Subcutaneous abdominal adipose tissue (tissue), 5 donors: ENCODE results near the gene MLKL.

ENCODE experiments used
- H3K27ac ChIP-seq: one replicate; pipeline ENCODE4 v1.7.0; 2013; ENCODE audit warnings: low read depth, mild to moderate bottlenecking, inconsistent platforms, low read length, moderate library complexity
- H3K27me3 ChIP-seq, 5 donors: one replicate each; pipeline ENCODE4 v1.7.0; 2013; ENCODE audit warnings: low read length in 5 of 5, inconsistent platforms in 1 of 5; ENCODE audit not compliant: control insufficient read depth in 5 of 5, insufficient read depth in 4 of 5
- H3K36me3 ChIP-seq, 5 donors: one replicate each; pipeline ENCODE4 v1.7.0; 2013; ENCODE audit warnings: low read length in 5 of 5; ENCODE audit not compliant: control insufficient read depth in 5 of 5, insufficient read depth in 5 of 5
- H3K4me1 ChIP-seq, 5 donors: one replicate each; pipeline ENCODE4 v1.7.0; 2013; ENCODE audit warnings: low read length in 5 of 5, mild to moderate bottlenecking in 3 of 5, moderate library complexity in 1 of 5; ENCODE audit not compliant: control insufficient read depth in 5 of 5, insufficient read depth in 5 of 5
- H3K4me3 ChIP-seq, 5 donors: one replicate each; pipeline ENCODE4 v1.7.0; 2013; ENCODE audit warnings: low read length in 5 of 5, low read depth in 1 of 5
- H3K9ac ChIP-seq, 5 donors: one replicate each; pipeline ENCODE4 v1.7.0; 2013; ENCODE audit warnings: low read length in 5 of 5, mild to moderate bottlenecking in 4 of 5, moderate library complexity in 3 of 5
- H3K9me3 ChIP-seq, 5 donors: one replicate each; pipeline ENCODE4 v1.7.0; 2013; ENCODE audit warnings: low read length in 5 of 5; ENCODE audit not compliant: control insufficient read depth in 5 of 5
- donor health status: healthy.
- donor health status: healthy.
- donor health status: healthy.
- donor health status: healthy.
- donor health status: healthy.

The MLKL gene

GRCh38 chr16:74711938-74712337 lies 11.3 kb upstream of the MLKL start:
- no peak overlapping the region for H3K4me3 ChIP-seq
- H3K27ac ChIP-seq = no peak overlapping the region

GRCh38 chr16:74710401-74710800 lies 9.7 kb upstream of the MLKL start:
- no peak overlapping the region for H3K9ac ChIP-seq
- H3K36me3 ChIP-seq = no peaks in the 10 kb centered on the region
- no peak overlapping the region for H3K27ac ChIP-seq
- H3K9me3 ChIP-seq = no peaks in the 10 kb centered on the region
- no peak overlapping the region for H3K4me3 ChIP-seq
- peaks cover 0 to 1% (median 0%) of the 10 kb centered on the region in 5 donors for H3K4me1 ChIP-seq
- peaks cover 0 to 5% (median 0%) of the 10 kb centered on the region in 5 donors for H3K27me3 ChIP-seq

More at GRCh38 chr16:74711938-74712337, 11.3 kb upstream of the MLKL start:
- Histone ChIP-seq H3K9me3 (no peaks in the 10 kb centered on the region), H3K36me3 (no peaks in the 10 kb centered on the region), H3K27me3 (peaks cover 0 to 5% (median 0%) of the 10 kb centered on the region in 5 donors), H3K9ac (no peak overlapping the region), H3K4me1 (peaks cover 0 to 1% (median 0%) of the 10 kb centered on the region in 5 donors)

GRCh38 chr16:74709441-74709877 lies 8.8 kb upstream of the MLKL start:
- no peak overlapping the region for H3K27ac ChIP-seq
- no peaks in the 10 kb centered on the region for H3K36me3 ChIP-seq
- peaks cover 0 to 5% (median 0%) of the 10 kb centered on the region in 5 donors for H3K27me3 ChIP-seq
- peaks cover 0 to 1% (median 0%) of the 10 kb centered on the region in 5 donors for H3K4me1 ChIP-seq
- no peaks in the 10 kb centered on the region for H3K9me3 ChIP-seq
- no peak overlapping the region for H3K9ac ChIP-seq
- no peak overlapping the region for H3K4me3 ChIP-seq

GRCh38 chr16:74700116-74700437 lies 585 bp downstream of the MLKL start:
- Histone ChIP-seq H3K4me1 (peaks cover 0 to 37% (median 32%) of the 10 kb centered on the region in 5 donors), H3K9ac (peak overlapping the region; percentile 63 to 92 (median 81)), H3K27ac (peak overlapping the region; percentile 90), H3K36me3 (peaks cover 0 to 7% (median 4%) of the 10 kb centered on the region in 5 donors), H3K9me3 (no peaks in the 10 kb centered on the region), H3K4me3 (peak overlapping the region; percentile 82 to 96 (median 89)), H3K27me3 (no peaks in the 10 kb centered on the region)

- Histone ChIP-seq H3K36me3 (peaks cover 0 to 9% (median 4%) of the 10 kb centered on the region in 5 donors), H3K9me3 (no peaks in the 10 kb centered on the region), H3K4me3 (peak overlapping the region; percentile 35 to 96 (median 83)), H3K27ac (peak overlapping the region; percentile 71), H3K9ac (peak overlapping the region in 3 of 5 donors; percentile 63 to 87 (median 79)), H3K27me3 (no peaks in the 10 kb centered on the region), H3K4me1 (peaks cover 0 to 37% (median 32%) of the 10 kb centered on the region in 5 donors)
These were observed 996 bp downstream of the MLKL start for GRCh38 chr16:74699666-74700065.

GRCh38 chr16:74698222-74698621 lies 2.4 kb downstream of the MLKL start:
- Histone ChIP-seq H3K27ac (peak overlapping the region; percentile 71), H3K36me3 (peaks cover 0 to 14% (median 11%) of the 10 kb centered on the region in 5 donors), H3K9me3 (no peaks in the 10 kb centered on the region), H3K27me3 (no peaks in the 10 kb centered on the region), H3K4me1 (peaks cover 0 to 37% (median 32%) of the 10 kb centered on the region in 5 donors), H3K4me3 (peak overlapping the region in 4 of 5 donors; percentile 30 to 47 (median 36)), H3K9ac (peak overlapping the region in 2 of 5 donors; percentile 47)

- H3K4me3 ChIP-seq = peak overlapping the region; percentile 62 to 78 (median 68)
- H3K4me1 ChIP-seq = peaks cover 0 to 29% (median 21%) of the 10 kb centered on the region in 5 donors
- H3K9me3 ChIP-seq = no peaks in the 10 kb centered on the region
- H3K36me3 ChIP-seq = peaks cover 0 to 34% (median 28%) of the 10 kb centered on the region in 5 donors
- H3K27me3 ChIP-seq = no peaks in the 10 kb centered on the region
- peak overlapping the region; percentile 42 for H3K27ac ChIP-seq
- H3K9ac ChIP-seq = peak overlapping the region in 3 of 5 donors; percentile 33 to 76 (median 74)
These were observed 4.9 kb downstream of the MLKL start for GRCh38 chr16:74695450-74696422.

- H3K4me1 ChIP-seq = peaks cover 0 to 7% (median 4%) of the 10 kb centered on the region in 5 donors
- no peaks in the 10 kb centered on the region for H3K9me3 ChIP-seq
- H3K9ac ChIP-seq = no peak overlapping the region
- H3K36me3 ChIP-seq = peaks cover 0 to 54% (median 44%) of the 10 kb centered on the region in 5 donors
- H3K4me3 ChIP-seq = no peak overlapping the region
- H3K27me3 ChIP-seq = no peaks in the 10 kb centered on the region
- H3K27ac ChIP-seq = no peak overlapping the region
These were observed 9.4 kb downstream of the MLKL start for GRCh38 chr16:74691093-74691855.

GRCh38 chr16:74682556-74682955 lies 18.1 kb downstream of the MLKL start:
- H3K27me3 ChIP-seq = no peaks in the 10 kb centered on the region
- no peaks in the 10 kb centered on the region for H3K9me3 ChIP-seq
- peaks cover 0 to 13% (median 4%) of the 10 kb centered on the region in 5 donors for H3K4me1 ChIP-seq
- peaks cover 0 to 61% (median 44%) of the 10 kb centered on the region in 5 donors for H3K36me3 ChIP-seq
- no peak overlapping the region for H3K27ac ChIP-seq
- H3K4me3 ChIP-seq = no peak overlapping the region
- no peak overlapping the region for H3K9ac ChIP-seq
